HG03439 (cell line): Measurements from ENCODE around the gene SNHG17.
"Not testable (repeated sequence)": the region's sequence is repeated elsewhere in the genome, so short reads cannot be mapped to it uniquely, and the experiment has no call there.

Experiments
- ATAC-seq: cut with Tn5 transposase; IDR thresholded peaks from one replicate; pipeline ENCODE4 v1.9.1; 2021; ENCODE audit warnings: mild to moderate bottlenecking, moderate library complexity; ENCODE audit not compliant: unreplicated experiment

The SNHG17 gene

GRCh38 chr20:38421915-38422314 is 13.2 kb downstream of the SNHG17 start:
- ATAC-seq: no peak

- ATAC-seq: no peak
These were observed 14.6 kb downstream of the SNHG17 start for GRCh38 chr20:38420388-38421085.

GRCh38 chr20:38418509-38419204 is 16.5 kb downstream of the SNHG17 start:
- no peak for ATAC-seq

GRCh38 chr20:38414769-38415450 is 20.2 kb downstream of the SNHG17 start:
- no peak for ATAC-seq

GRCh38 chr20:38412877-38413577 is 22.1 kb downstream of the SNHG17 start:
- ATAC-seq: no peak

GRCh38 chr20:38407822-38408221 is 27.3 kb downstream of the SNHG17 start:
- not testable (repeated sequence) for ATAC-seq

GRCh38 chr20:38407321-38407720 is 27.8 kb downstream of the SNHG17 start:
- no peak for ATAC-seq

- no peak for ATAC-seq
These were observed 28.7 kb downstream of the SNHG17 start for GRCh38 chr20:38406476-38406875.

GRCh38 chr20:38405132-38405531 is 30.0 kb downstream of the SNHG17 start:
- ATAC-seq: no peak

- ATAC-seq: no peak
These were observed 31.1 kb downstream of the SNHG17 start for GRCh38 chr20:38404016-38404415.

- no peak for ATAC-seq
These were observed 32.3 kb downstream of the SNHG17 start for GRCh38 chr20:38402816-38403215.

GRCh38 chr20:38402089-38402488 is 33.0 kb downstream of the SNHG17 start:
- ATAC-seq: no peak

- ATAC-seq: not testable (repeated sequence)
These were observed 39.3 kb downstream of the SNHG17 start for GRCh38 chr20:38395751-38396395.

- ATAC-seq: no peak
These were observed 40.0 kb downstream of the SNHG17 start for GRCh38 chr20:38395165-38395564.

- ATAC-seq: no peak
These were observed 41.9 kb downstream of the SNHG17 start for GRCh38 chr20:38393259-38393658.

- no peak for ATAC-seq
These were observed 42.8 kb downstream of the SNHG17 start for GRCh38 chr20:38392356-38392755.

- ATAC-seq: no peak
These were observed 47.2 kb downstream of the SNHG17 start for GRCh38 chr20:38387953-38388352.

GRCh38 chr20:38386851-38387250 is 48.3 kb downstream of the SNHG17 start:
- no peak for ATAC-seq

GRCh38 chr20:38386004-38386403 is 49.1 kb downstream of the SNHG17 start:
- no peak for ATAC-seq

- no peak for ATAC-seq
These were observed 52.0 kb downstream of the SNHG17 start for GRCh38 chr20:38383147-38383546.

GRCh38 chr20:38377838-38378237 is 57.3 kb downstream of the SNHG17 start:
- ATAC-seq: not testable (repeated sequence)
